SHP77 (cell line): ENCODE results near the gene CLIC3.
A peak's percentile ranks its signal among the peaks of the same experiment; 100 is the strongest.

Source experiments
- DNase-seq, 2 experiments: peaks; one replicate each; lab custom pipeline; 2025; lab: John Stamatoyannopoulos, UW

CLIC3 gene

DNA sequence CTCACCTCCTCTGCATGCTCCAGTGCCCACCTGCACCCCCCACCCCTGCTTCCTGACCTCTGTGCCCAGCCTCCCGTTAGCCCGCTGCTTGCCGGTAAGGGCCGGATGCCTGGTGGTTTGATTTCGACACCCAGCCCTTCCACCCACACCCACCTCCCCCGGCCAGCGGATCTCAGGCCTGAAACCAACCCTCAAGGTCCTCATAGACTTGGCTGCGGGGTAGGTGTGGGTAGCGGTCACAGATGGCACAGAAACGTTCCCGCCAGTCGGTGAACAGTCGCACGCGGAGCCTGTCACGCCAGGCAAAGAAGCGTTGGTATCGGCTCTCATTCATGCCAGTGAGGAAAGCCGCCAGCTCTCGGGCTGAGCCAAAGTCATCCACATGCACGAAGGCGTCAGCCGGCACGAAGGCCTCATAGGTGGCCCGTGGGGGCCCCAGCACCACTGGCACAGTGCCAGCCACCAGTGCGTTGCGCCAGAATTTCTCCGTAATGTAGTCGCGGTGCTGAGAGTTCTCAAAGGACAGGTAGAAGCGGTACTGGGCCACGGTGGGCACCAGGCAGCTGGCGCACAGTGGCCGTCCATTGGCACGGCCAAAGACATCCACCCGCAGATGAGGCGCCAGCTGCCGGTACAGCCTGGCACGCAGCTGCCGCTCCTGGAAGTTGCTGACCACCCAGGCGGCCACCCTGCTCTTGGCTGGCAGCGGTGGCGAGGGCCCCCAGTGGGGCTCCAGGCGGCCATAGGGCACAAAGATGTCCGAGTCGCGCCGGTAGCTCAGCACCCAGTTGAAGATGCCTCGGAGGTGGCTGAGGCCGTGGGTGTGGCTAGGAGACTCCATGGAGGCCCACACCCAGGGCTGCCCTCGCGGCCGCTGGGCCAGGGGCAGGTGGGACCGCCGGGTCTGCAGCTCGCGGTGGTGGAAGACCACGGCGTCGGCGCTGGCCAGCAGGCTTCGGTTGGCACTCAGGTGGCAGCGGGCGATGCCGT lies 34.5 kb upstream of the CLIC3 start:
- DNase-seq, result no peak

DNA sequence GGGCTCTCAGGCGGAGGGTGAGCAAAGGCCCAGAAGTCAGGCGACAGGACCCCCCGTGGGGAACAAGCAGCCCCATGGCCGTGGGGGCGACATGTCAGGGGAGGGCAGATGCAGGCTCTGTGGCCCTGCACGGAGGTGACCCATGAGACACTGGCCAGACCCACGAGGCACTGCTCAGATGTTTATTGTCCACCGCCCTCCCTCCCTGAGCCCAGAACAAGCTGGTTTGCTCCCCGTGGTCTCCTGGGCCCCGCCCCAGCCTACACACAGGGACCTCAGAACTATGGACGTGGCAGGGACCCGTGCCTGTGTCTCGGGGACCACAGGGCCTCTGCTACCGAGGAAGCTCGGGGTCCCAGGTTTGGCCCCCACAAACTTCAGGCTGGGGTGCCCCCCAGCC lies 33.6 kb upstream of the CLIC3 start:
- DNase-seq, result no peak

DNA sequence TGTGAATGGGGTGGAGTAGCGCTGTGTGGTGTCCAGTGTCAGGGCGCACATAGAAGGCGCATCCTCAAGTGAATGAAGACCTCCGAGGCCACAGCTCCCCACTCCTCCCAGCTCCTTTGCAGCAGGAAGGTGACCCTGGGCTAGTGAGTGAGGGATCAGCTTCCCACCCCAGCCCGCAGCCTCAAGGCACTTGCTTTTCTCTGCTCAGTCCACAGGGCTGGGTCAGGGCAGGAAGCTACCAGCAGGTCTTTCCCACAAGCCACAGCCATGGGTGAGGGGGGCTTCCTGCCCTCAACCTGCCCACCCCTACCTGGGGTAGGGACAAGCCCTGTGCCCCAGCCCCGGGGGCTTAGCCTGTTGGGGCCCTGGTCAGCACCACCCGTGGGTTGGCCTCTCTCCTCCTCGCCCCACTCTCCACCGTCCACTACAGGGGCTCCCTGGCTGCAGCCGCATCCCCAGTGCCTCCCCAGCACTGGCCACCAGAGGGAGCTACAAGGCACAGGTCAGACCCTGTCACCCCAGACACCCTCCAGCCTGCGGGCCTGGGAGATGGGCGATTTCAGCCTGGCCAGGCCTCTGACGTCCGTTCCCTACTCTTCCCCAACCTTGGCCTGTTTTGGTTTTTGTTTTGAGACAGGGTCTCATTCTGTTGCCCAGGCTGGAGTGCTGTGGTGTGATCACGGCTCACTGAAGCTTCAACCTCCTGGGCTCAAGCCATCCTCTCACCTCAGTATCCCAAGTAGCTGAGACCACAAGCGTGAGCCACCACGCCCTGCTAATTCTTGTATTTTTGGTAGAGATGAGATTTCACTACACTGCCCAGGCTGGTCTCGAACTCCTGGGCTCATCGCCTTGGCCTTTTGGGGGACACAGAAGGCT lies 32.9 kb upstream of the CLIC3 start:
- DNase-seq, result peak; percentile 39 to 41

DNA sequence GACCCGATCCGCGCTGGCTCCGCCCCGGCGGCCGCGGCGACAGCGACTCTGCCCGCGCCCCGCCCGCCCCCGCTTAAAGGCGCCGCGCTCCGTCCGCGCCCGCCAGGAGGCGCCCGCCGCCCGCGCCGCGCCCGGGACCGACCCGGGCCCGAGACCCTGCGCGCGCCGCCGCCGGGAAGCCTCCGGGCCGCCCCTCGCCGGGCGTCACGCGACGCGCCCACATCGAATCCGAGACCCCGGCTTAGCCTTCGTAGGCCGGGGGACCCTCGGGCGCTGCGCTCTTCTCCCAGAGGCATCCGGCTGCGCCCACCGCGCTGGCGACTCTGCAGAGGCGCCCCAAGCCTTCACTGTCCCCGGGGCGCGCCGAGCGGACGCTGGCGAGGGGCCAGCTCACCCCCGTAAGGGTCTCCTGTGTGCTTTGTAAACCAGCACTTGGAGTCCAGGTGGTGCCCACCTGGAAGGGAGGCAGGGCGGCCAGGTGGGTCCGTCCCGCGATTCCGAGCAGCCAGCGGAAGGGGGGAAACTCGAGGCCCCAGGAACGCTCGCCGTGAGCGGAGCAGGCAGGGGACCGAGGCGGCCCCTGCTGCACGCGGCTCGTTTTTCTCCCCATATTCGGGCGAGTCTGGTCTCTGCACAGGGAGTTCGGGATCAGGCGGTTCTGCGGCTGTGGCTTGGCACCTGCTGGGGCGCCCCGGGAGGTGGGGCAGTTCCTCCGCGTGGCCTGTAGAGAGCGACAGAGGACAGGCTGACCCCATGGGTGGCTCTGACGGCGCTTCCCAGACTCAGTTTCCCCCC lies 32.1 kb upstream of the CLIC3 start:
- DNase-seq, result peak in 1 of 2 experiments; percentile 58

DNA sequence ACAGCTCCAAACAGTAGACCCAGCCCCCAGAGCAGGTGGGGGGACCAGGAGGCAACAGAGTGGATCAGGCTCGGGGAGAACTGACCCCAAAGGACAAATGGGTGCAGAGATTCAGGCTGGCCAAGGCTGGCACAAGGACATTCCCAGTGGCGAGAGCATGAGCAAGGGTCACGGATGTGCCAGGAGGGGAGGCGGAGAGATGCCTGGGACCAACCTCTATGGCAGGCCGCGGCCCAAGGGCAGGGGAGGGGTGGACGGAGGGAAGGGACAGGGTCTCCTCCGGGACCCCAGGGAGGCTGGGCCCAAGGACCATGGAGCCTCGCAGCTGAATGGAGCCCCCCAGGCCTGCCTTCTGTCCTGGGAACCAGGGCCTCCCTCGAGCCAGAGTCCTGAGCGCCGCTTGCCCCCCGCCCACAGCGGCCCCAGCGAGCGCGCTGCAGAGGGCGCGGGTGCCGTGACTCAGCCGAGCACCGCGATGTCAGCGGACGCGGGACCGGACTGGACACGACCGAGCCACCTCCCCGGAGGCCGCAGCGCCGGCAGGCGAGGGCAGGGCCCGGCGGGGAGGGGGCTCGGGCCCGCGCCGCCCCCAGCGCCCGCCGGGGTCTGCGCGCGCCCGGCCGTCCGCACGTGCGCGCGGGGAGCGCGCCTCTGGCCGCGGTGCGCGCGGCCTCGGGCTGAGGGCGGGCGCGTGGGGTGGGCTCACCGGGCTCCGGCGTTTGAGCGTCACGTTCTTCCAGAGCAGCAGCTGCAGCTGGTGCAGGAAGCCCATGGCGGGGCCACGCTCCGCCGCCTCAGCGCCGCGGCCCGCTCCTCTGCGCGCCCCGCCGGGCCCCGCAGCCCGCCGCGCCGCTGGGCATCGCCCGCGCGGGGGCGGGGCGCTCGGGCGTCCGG lies 31.2 kb upstream of the CLIC3 start, which contains the start of gene ABCA2:
Gene ABCA2, minus strand, starts transcription at position 869 of the 894 bp plus-strand sequence. Its CDS starts 97 bp downstream, at position 772.
- no peak for DNase-seq

DNA sequence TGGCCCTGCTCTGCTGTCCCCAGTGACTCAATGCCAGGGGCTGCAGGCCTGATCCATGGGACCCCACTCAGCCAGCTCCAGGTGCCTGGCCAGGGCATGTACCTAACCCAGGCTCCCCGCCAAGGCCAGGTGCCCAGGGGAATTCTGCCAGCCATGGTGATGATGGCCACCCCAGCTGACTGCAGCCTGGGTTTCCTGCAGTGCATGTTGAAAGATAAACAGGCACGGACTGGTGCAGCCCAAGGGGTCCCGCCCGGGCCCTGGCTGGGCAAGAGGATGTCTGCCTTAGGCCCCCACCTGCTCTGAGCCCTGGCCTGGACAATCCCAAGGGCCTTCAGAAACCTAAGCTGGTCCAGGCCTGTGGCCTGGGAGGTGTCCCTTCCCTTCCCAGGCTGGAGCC lies 30.5 kb upstream of the CLIC3 start:
- DNase-seq, result no peak

DNA sequence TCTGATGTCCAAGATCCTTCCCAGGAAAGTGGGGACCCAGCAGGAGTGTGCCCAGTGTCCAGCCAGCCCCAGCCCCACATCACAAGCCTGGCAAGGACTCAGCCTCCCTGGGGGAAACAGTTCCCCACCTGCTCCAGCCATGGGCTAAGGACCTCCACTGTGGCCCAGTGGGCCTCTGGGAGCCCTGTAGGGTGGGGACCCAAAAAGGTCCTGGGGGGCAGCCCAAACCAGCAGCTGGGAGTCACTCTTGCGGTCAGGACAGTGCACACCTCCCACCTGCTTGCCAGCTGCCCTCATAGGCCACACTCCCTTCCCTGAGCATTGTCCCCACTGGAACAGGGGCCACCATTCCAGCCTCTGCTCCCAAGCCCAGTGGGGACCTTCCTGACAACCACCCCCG lies 30.0 kb upstream of the CLIC3 start:
- DNase-seq, result no peak

DNA sequence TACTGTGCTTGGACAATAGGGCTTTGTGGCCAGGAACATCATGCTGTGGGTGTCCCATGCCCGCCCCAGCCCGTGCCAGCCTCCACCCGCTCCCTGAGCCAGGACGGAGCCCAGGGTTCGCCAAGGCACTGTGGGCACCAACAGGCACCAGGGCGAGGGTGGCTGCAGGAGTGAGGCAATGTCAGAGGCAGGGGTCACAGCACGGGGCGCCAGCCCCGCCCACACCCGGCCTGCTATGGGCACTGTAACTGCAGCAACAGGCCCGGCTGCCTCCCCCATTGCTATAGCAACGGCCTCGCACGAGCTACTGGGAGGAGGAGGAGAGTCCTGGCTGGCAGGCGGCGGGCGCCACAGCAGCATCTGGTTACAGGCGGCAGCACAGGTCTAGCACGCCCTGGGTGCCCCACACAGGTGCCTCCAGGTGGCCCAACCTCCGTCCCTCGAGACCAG lies 29.2 kb upstream of the CLIC3 start:
- DNase-seq, result peak; percentile 49 to 83

DNA sequence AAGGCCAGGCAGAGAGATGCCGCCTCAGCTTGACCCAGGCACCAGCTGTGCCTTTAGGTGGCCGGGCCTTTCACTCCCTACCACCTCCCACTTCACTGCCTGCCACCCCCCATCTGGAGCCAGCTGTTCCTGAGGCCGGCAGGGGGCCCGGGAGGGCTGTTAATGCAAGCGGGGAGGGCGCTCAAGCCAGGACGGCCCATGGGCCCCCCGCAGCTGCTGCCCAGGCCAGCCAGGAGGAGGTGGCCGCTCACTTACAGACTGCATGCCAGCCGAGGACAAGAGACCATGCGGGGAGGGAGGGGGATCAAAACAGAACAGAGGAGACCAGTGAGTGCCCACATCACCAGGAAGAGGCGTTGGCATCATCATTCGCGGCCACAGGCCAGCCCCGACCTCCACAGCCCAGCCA lies 27.2 kb upstream of the CLIC3 start:
- DNase-seq, result no peak

DNA sequence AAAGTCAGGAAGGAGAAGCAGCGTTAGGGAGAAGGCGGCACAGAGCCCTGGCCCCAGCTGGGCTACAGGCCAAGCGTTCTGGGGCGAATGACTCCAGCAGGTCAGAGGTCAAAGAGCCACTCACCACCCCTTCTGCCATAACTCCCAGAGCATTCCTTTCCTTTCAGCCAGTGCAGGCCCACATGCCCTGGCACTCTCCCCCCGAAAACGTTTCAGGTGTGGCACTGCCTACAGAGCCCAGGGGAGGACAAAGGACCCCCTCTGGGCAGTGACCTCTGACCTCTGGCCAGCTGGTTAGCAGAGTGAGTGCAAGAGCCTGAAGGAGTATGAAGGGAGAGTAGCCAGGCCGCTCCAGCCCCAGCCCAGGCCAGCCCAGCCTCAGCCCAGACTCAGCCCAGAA lies 26.8 kb upstream of the CLIC3 start:
- no peak for DNase-seq

DNA sequence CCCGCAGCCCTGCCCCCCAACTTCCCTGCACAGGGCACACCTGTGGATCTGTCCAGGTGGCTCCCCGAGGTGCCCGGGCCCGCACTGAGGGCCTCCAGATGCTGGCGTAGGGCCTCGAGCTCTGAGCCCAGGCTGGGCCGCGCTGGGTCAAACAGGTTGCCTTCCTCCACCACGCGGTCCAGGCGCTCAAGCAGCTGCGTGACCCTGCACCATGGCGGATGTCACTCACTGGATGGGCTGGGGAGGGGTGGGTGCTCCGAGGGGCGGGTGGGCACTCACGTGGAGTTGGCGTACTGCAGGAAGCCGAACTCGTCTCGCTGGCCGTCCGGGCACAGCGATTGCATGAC lies 26.3 kb upstream of the CLIC3 start:
- no peak for DNase-seq

DNA sequence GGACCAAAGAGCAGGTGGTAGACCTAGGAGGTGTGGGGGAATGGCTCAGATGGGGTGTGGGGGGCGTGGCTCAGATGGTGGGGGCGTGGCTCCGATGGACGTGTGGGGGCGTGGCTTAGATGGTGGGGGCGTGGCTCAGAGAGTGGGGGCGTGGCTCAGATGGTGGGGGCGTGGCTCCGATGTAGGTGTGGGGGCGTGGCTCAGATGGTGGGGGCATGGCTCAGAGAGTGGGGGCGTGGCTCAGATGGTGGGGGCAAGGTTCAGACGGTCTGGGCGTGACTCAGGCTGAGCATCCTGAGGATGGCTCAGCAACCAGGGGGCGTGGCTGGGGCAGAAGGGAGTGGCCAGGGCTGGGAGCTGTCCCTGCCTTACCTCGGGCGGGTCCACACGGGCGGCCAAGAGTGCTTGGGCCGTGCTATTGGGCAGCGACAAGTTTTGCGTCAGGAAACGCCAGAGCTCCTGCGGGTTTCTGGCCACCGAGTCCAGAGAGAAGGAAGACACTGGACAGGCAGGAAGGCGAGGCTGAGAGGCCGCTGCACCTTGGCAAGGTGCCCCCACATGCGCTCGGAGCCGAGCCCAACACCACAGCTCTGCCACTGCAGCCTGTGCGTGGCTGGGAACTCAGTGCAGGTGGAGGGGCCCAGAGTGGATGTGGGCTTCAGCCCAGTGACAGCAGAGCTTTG lies 25.8 kb upstream of the CLIC3 start:
- peak in 1 of 2 experiments; percentile 48 for DNase-seq

DNA sequence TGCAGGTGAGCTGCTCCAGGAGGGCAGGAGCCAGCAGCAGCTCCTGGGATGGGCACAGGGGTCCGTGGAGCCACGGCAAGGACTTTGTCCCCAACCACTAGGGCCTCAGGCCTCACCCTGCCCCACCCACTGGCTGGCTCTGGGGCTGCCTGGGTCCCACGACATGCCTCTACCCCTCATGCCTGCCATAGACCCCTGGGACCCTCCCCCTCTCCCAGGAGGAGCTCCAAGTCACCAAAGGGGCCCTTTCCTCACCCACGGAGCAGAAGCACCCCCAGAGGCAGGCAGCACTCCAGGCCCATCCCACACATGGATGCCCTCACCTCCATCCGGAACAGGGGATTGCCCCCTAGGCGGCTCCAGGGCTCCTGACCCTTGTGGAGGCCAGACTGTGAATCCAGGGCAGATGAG lies 25.2 kb upstream of the CLIC3 start:
- DNase-seq, result no peak

DNA sequence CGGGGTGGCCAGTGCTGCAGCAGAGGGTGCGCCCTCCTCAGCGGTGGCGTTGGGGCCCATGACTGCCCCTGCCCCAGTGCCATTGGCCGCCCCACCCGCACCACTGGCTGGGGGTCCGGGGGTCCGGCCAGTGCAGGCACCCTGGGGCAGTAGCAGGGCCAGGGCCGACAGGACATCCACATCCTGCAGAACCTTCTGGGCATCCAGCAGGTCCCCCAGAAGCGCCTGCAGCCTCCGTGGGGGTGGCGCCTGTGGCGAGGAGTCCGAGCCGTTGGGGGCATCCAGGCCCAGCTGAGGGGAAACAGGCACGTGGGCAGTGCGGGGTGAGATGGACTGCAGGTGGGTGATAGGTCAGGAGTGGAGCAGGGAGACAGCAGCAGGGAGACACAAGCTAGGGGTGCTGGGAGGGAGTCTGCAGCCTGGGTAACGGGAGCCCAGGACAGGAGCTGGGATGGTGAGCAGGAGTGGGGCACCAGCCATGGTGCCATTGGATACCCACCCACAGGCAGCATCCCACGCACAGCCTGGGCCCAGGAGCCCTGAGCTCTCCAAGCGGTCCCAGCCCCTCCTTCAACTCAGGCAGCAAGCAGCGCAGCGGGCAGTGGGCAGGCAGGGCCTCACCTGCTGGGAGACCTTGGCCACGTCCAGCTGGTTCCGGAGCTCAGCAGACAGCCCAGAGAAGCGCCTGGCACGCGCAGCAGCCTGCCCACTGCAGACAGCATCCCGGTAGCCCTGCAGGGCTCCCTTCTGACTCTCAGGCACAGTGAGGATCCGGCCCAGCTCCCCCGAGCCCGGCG lies 24.6 kb upstream of the CLIC3 start:
- DNase-seq, result no peak

DNA sequence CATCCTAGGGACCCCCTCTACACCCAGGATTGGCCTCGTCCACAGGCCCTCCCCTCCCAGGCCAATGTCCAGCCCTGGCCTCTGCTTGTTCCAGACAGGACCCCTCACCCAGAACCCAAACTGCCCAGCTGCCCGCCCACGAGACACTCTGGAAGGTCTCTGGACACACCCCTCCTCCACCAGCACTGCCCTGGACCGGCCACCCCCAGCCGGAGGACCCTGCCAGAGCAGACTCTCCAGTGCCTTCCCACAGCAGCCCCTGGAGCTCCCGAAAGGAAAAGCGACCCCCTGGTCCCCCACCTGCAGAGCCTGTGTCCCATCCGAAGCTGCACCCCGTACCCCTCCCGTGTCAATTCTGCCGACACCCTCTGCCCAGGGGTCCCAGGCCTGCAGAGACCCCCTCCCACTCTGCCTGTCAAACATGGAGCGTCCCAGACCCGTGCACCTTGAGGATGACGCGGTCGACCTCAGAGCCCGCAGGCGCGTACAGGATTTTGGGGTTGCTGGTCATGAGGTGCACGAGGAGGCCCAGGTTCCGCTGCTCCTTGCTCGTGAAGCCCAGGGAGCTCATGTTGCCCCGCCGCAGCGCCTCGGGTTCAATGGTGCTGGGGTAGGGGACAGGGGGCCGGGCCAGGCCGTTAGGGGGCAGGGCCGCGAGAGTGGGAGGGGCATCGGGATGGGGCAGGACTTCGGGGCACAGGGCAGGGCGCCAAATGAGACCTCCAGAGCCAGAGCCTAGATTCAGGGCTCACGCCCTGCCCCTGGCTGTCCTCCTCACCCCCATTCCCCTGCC lies 23.7 kb upstream of the CLIC3 start:
- no peak for DNase-seq

DNA sequence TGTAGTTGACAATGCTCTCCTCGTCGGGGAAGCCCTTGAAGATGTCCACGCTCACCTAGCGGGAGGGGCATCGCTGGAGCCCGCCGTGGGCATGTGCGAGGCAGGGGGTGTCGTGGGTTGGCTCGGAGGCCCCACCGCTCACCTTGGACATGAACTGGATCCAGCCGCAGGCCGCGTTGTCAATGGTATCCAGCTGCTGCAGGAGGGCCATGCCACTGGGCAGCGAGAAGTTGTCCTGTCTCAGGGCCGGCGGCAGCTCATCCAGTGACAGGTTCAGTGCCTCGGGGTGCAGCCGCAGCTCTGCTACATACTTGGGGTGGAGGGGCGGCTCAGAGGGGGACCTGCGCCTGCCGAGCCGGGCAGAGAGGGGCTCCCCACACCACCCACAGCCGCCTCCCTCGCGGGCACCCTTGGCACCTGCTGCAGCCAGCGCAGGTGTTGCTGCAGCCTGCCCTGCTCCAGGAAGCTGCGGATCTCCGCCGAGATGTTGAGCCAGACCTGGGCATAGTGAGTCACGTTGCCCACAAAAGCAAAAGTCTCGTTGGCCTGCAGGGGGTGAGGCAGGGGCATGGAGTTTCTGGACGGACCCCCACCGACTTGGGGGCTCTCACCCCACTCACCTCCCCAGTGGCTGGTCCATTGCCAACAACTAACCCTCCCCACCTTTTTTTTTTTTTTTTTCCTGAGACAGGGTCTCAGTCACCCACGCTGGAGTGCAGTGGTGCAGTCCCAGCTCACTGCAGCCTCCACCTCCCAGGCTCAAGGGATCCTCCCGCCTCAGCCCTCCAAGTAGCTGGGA lies 22.6 kb upstream of the CLIC3 start:
- no peak for DNase-seq

DNA sequence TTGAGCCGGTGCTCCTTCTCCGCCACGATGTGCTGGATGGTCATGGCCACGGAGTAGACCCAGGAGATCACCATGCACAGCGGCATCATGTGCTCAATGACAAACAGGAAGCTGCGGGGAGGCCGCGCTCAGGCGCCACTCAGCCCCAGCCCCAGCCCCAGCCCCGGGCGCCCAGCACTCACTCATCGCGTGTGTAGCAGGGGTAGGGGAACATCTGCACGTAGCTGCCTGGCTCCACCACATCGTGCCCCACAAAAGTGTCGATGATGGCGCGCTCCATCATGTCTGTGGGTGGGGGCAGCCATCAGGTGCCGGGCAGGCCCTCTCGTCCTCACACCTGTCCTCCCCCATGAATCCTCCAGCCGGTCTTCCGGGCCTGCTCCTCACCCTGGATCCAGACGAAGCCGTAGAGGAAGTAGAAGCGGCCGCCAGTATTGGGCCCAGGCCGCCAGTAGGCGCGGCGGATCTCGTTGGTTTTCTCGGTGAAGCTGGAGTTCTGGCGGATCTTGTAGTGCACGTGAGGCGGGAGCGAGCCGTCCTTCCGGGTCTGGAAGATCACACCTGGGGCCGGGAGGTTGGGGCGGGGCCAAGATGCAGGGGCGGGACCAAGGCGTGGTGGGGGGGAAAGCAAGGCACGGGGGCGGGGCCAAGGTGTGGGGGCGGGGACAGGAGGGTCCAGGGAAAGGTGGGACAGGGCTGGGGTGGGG lies 21.6 kb upstream of the CLIC3 start:
- DNase-seq, result no peak
